ENCODE results near the gene ZFAND3.

The ZFAND3 gene

DNA sequence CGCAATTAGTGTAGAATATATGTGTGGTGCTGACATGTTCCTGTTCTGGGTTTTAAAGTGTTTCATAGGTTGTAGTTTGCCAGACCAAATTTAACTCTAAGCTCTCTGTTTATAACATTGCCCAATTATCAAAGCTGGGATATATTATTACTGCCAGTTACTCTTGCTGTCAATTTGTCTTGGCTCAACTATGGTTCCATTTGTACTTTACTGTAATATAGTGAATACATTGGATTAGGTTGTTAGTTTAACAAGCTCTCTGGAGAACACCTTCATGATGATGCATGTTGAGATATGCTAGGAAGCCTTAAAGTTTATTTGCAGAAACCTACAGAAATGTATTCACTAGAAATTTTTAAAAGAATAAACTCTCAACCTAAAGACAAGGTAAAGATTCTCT is 259.6 kb downstream of the ZFAND3 start:
- no peak overlapping the region for H3K27ac ChIP-seq
- TF ChIP-seq, protein P1, sequence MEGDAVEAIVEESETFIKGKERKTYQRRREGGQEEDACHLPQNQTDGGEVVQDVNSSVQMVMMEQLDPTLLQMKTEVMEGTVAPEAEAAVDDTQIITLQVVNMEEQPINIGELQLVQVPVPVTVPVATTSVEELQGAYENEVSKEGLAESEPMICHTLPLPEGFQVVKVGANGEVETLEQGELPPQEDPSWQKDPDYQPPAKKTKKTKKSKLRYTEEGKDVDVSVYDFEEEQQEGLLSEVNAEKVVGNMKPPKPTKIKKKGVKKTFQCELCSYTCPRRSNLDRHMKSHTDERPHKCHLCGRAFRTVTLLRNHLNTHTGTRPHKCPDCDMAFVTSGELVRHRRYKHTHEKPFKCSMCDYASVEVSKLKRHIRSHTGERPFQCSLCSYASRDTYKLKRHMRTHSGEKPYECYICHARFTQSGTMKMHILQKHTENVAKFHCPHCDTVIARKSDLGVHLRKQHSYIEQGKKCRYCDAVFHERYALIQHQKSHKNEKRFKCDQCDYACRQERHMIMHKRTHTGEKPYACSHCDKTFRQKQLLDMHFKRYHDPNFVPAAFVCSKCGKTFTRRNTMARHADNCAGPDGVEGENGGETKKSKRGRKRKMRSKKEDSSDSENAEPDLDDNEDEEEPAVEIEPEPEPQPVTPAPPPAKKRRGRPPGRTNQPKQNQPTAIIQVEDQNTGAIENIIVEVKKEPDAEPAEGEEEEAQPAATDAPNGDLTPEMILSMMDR (IDR thresholded peaks at IDR 0.05): no peak
- no peak for TF ChIP-seq ZFX (IDR thresholded peaks at IDR 0.05; ENCODE audit: borderline replicate concordance)

DNA sequence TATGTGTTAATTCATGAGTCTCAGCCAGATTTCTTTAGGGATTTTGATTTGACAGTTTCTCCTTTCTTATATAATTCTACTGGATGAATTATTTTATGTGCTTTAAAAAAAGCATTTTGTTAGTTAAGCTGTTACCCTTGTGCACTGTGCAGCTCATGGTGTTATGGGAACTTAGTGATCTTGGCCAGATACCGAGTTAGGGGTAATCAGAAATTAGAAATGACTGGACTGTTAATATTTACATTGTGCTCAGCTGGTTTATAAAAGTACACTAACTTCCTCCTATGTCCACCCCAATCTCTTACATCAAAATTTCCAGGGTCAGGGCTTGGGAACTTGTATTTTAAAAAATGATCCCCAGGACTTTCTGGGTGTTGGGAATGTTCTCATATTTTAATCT is 260.0 kb downstream of the ZFAND3 start:
- TF ChIP-seq, protein P1 (IDR thresholded peaks at IDR 0.05): no peak
- TF ChIP-seq ZFX (IDR thresholded peaks at IDR 0.05; ENCODE audit: borderline replicate concordance): no peak
- H3K27ac ChIP-seq: no peak overlapping the region

DNA sequence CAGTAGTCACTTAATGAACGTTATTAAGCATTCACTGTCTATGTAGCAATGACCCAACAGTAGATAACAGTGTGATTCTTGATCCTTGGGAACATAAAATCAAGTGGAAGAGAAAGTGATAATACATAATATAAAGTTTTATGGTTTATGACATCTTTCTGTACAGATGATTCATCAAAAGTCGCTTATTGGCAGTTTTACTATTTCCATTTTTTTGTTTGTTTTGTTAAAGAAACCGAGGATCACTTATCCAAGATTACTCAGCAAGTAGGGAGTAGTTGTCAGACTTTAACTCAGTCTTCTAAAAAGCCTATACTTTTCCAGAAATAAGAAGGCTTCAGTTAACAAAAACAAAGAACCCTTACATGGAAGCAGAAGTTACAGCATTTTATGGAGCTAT is 260.8 kb downstream of the ZFAND3 start:
- TF ChIP-seq ZFX (IDR thresholded peaks at IDR 0.05; ENCODE audit: borderline replicate concordance): no peak
- TF ChIP-seq, protein P1 (IDR thresholded peaks at IDR 0.05): no peak
- H3K27ac ChIP-seq: no peak overlapping the region

DNA sequence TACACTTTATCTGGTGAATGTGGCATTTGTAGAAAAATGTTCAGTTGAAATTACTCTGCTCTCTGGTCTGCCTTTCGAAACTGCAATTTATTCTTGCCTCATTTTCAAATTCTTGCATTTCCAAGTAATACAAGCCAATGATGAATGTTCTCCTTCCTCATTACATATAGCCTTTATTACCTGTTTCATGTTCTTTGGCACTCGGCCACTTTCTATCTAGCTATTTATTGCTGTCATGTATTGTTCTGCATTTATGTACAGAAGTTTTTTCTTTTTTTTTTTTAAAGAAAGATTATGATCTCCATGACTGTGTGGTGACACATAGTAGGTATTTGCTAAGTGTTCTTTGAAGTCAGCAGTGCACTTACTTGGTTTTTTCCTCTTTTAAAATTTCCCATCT is 261.4 kb downstream of the ZFAND3 start:
- TF ChIP-seq, protein P1 (IDR thresholded peaks at IDR 0.05): no peak
- no peak for TF ChIP-seq ZFX (IDR thresholded peaks at IDR 0.05; ENCODE audit: borderline replicate concordance)
- no peak overlapping the region for H3K27ac ChIP-seq

DNA sequence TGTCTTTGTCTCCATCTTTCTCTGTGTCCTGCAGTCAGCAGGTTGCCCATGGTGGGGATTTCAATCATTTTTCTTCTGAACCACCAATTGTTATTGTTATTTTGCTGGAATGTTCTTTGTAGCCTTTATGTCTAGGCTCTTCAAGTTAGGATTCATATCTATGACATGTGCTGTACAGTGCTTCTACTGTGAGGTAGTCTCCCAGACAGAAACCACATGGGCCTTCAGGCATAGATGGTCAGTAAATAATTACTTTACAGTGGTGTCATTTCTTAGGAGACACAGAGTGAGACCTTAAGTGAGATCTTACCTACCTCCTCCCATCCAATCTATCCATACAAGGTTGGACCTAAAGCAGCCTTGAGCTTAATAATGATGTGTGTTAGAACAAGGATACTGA is 265.5 kb downstream of the ZFAND3 start:
- no peak overlapping the region for H3K27ac ChIP-seq
- TF ChIP-seq, protein P1 (IDR thresholded peaks at IDR 0.05): no peak
- no peak for TF ChIP-seq ZFX (IDR thresholded peaks at IDR 0.05; ENCODE audit: borderline replicate concordance)

DNA sequence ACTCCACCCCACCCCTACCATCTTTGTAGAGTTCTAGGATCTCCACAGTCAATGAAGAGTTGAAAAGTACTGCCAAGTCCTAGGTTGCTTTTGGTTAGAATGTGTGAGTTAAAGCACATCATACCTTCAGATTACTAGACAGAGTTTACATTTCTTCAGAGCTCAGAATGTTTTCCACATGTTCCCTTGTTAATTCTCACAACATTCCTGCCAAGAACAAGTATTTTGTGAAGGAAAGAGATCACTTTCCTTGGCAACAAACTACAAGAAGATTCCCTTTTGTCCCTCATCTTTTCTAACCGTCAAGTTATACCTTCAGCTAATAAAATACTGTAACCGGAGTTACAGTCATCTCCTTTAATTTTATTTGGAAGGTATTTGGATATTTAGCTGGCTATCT is 266.8 kb downstream of the ZFAND3 start:
- no peak overlapping the region for H3K27ac ChIP-seq
- TF ChIP-seq, protein P1 (IDR thresholded peaks at IDR 0.05): no peak
- TF ChIP-seq ZFX (IDR thresholded peaks at IDR 0.05; ENCODE audit: borderline replicate concordance): no peak

DNA sequence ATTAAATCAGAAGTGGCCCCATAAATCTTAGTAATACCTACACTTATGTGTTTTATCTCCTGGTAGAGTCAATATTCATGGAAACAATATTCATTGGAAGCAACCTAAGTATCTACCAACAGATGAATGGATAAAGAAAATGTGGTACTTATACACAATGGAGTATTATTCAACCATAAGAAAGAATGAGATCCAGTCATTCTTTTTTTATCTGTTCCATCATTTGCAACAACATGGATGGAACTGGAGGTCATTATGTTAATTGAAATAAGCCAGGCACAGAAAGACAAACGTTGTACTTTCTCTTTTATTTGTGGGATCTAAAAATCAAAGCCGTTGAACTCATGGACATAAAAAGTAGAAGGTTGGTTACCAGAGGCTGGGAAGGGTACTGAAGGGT is 268.5 kb downstream of the ZFAND3 start:
- H3K27ac ChIP-seq: no peak overlapping the region
- no peak for TF ChIP-seq ZFX (IDR thresholded peaks at IDR 0.05; ENCODE audit: borderline replicate concordance)
- TF ChIP-seq, protein P1 (IDR thresholded peaks at IDR 0.05): no peak
